ENCODE results near the gene CEACAM16.

The CEACAM16 gene

DNA sequence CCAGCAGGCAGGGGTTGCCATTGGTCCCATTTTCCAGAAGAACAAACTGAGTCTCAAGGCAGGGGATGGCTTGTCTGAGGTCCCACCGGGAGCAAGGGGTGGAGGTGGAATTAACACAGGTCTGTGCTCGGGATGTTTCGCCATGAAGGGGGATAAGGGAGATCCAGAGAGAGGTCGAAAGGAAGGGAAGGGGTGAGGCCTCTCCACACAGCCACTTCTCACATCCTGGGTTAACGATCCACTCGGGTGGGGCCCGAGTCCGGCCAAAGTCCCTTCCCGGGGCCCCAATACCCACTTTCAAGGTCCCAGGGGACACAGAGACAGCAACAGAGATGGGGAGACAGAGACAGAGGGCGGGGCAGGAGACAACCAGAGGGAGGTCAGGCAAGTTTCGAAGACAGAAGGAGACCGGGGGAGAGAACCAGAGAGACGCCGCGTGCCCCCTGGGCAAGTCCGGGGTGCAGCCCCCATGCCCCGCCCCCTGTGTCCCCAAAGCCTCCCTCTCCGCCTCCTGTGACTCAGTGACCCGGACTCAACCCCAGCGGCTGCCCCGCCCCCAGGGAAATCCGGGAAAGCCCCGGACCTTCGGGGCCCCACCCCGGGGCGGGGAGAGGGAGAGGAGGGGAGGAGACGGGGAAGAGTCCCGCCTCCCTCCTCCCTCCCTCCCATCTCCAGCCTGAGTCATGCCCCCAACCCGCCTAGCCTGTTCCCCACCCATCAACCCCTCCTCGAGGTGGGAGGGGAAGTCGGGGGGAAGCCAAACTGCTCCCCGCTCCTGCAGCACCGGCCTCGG is 48.2 kb downstream of the CEACAM16 start:
- ChIA-PET CTCF (no interaction called here), POLR2A (no interaction called here)
- DNase-seq (ENCODE audit: extremely low spot score) = peak; percentile 82
- TF ChIP-seq L3MBTL2 (conservative IDR thresholded peaks at IDR 0.05) (no peak), FOXM1 (IDR thresholded peaks at IDR 0.05; ENCODE audit: borderline replicate concordance) (no peak), CTBP1 (IDR thresholded peaks at IDR 0.05; ENCODE audit: borderline replicate concordance) (no peak), NFRKB (IDR thresholded peaks at IDR 0.05) (no peak), HDGF (IDR thresholded peaks at IDR 0.05; ENCODE audit: borderline replicate concordance) (no peak), SP1 (IDR thresholded peaks at IDR 0.05) (no peak), FOXA1 (IDR thresholded peaks at IDR 0.05) (no peak), LEF1 (IDR thresholded peaks at IDR 0.05; ENCODE audit: borderline replicate concordance) (no peak), TARDBP (IDR thresholded peaks at IDR 0.05) (no peak), SUZ12 (IDR thresholded peaks at IDR 0.05) (no peak), ELF4 (IDR thresholded peaks at IDR 0.05) (no peak), ARNT (IDR thresholded peaks at IDR 0.05) (no peak)
- TF ChIP-seq, protein P1, sequence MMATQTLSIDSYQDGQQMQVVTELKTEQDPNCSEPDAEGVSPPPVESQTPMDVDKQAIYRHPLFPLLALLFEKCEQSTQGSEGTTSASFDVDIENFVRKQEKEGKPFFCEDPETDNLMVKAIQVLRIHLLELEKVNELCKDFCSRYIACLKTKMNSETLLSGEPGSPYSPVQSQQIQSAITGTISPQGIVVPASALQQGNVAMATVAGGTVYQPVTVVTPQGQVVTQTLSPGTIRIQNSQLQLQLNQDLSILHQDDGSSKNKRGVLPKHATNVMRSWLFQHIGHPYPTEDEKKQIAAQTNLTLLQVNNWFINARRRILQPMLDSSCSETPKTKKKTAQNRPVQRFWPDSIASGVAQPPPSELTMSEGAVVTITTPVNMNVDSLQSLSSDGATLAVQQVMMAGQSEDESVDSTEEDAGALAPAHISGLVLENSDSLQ (IDR thresholded peaks at IDR 0.05) = no peak

DNA sequence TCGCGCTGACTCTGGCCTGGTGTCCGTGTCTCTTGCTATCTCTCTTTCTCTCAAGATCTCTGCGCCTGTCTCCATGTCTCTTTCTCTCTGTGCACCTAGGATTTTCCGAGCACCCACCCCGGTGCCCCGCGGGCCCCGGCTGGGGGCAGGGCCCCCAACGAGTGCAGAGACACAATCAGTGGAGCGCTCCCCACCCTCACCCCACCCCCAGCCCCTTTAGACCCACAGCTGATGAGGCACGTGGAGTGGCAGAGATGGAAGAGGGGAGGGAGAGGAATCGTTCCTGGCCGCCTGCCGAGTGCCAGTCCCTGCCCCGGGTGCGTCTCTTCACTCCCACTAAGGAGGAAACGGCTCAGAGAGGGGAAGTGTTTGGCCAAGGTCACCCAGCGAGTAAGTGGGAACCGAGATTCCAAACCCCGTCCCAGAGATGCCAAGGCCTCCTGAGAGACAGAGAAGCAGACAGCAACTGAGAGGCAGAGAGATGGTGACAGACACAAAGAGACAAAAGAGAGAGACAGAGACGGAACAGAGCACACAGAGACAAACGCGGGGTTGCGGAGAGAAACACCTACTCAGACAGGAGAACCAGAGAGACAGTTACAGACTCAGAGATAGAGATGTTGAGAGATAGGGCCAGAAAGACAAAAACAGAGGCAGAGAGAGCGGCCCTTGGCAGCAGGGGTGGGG is 48.9 kb downstream of the CEACAM16 start:
- TF ChIP-seq NFRKB (IDR thresholded peaks at IDR 0.05) (no peak), TARDBP (IDR thresholded peaks at IDR 0.05) (no peak), FOXK2 (IDR thresholded peaks at IDR 0.05) (no peak)
- ChIA-PET POLR2A (no interaction called here), CTCF (no interaction called here)
- DNase-seq (ENCODE audit: extremely low spot score) = peak; percentile 42

DNA sequence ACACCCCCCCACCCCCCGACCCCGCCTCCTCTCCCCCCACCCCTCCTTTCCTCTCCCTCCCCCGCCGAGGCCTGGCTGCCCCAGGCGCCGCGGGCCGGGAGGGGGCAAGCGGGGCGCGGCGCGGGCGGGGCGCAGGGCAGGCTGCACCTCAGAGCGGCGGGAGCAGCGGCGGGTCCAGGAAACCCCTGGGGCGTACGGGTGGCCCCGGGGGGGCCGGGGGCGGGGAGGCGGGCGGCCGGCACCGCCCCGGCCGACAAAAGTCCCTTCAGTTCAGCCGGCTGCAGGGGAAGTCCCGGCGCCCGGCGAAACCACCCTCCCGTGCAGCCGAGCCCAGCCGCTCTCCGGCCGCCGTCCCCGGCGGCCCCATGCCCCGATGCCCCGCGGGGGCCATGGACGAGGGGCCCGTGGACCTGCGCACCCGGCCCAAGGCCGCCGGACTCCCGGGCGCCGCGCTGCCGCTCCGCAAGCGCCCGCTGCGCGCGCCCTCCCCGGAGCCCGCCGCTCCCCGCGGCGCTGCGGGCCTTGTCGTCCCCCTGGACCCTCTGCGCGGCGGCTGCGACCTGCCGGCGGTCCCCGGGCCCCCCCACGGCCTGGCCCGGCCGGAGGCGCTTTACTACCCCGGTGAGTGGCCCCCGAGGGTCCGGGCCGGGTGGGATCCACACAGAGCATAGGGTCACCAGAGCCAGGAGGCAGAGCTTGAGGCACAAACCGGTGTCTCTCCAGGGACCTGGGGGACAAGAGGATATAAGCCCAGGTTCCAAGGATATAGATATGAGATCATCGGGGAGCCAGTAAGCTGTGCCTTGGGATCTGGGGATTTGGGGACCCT is 49.7 kb downstream of the CEACAM16 start, which contains the start of gene BCL3:
Gene BCL3, plus strand, starts transcription at position 283 of the 829 bp plus-strand sequence. Its CDS starts 83 bp downstream, at position 366.
- peak; percentile 46 for DNase-seq (ENCODE audit: extremely low spot score)
- POLR2A ChIA-PET = no interaction called here
- TF ChIP-seq ELF4 (IDR thresholded peaks at IDR 0.05) (no peak), ARNT (IDR thresholded peaks at IDR 0.05) (no peak), LEF1 (IDR thresholded peaks at IDR 0.05; ENCODE audit: borderline replicate concordance) (no peak), L3MBTL2 (conservative IDR thresholded peaks at IDR 0.05) (no peak), TARDBP (IDR thresholded peaks at IDR 0.05) (no peak), FOXA1 (IDR thresholded peaks at IDR 0.05) (no peak), NFRKB (IDR thresholded peaks at IDR 0.05) (no peak), SUZ12 (IDR thresholded peaks at IDR 0.05) (no peak), FOXK2 (IDR thresholded peaks at IDR 0.05) (no peak), ZNF384 (IDR thresholded peaks at IDR 0.05) (no peak)
- TF ChIP-seq, protein P1 (IDR thresholded peaks at IDR 0.05) = no peak
- CTCF ChIA-PET = interaction anchor here (1.1 kb wide), 1 partner anchor 25 kb away, joined by 4 read pairs; no protein-coding TSS in a partner anchor

DNA sequence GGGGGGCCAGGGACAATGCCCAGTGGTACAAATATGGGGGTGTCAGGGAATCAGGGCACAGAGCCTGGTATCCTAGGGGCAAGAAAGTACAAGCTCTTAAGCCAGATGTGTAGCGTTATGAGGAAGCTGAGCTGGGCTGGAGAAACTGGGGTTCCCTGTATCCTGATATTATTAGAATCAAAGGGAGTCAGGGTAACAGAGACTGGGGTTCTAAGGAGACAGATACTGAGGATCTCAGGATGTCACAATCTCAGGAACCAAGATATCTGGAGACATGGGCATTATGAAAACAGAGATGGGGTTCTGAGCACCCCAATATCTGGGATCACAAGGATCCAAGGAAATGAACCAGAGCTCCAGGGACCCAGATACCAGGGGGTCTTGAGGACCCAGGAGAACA is 50.3 kb downstream of the CEACAM16 start:
- no peak for DNase-seq (ENCODE audit: extremely low spot score)
- POLR2A ChIA-PET = no interaction called here
- TF ChIP-seq FOXK2 (IDR thresholded peaks at IDR 0.05) = no peak
- TF ChIP-seq ARNT (IDR thresholded peaks at IDR 0.05) = no peak
- no peak for TF ChIP-seq FOXM1 (IDR thresholded peaks at IDR 0.05; ENCODE audit: borderline replicate concordance)
- no peak for TF ChIP-seq HDGF (IDR thresholded peaks at IDR 0.05; ENCODE audit: borderline replicate concordance)
- no peak for TF ChIP-seq FOXA1 (IDR thresholded peaks at IDR 0.05)
- TF ChIP-seq CTBP1 (IDR thresholded peaks at IDR 0.05; ENCODE audit: borderline replicate concordance) = no peak
- TF ChIP-seq TARDBP (IDR thresholded peaks at IDR 0.05) = no peak
- no peak for TF ChIP-seq NFRKB (IDR thresholded peaks at IDR 0.05)
- TF ChIP-seq ZNF384 (IDR thresholded peaks at IDR 0.05) = no peak
- TF ChIP-seq, protein P1 (IDR thresholded peaks at IDR 0.05) = no peak
- no peak for TF ChIP-seq LEF1 (IDR thresholded peaks at IDR 0.05; ENCODE audit: borderline replicate concordance)
- TF ChIP-seq SP1 (IDR thresholded peaks at IDR 0.05) = no peak
- no peak for TF ChIP-seq BHLHE40 (IDR thresholded peaks at IDR 0.05; ENCODE audit: borderline replicate concordance)
- TF ChIP-seq SUZ12 (IDR thresholded peaks at IDR 0.05) = no peak
- no peak for TF ChIP-seq ELF4 (IDR thresholded peaks at IDR 0.05)
- TF ChIP-seq L3MBTL2 (conservative IDR thresholded peaks at IDR 0.05) = no peak
- CTCF ChIA-PET = interaction anchor here (1.1 kb wide), 1 partner anchor 26 kb away, joined by 4 read pairs; no protein-coding TSS in a partner anchor

DNA sequence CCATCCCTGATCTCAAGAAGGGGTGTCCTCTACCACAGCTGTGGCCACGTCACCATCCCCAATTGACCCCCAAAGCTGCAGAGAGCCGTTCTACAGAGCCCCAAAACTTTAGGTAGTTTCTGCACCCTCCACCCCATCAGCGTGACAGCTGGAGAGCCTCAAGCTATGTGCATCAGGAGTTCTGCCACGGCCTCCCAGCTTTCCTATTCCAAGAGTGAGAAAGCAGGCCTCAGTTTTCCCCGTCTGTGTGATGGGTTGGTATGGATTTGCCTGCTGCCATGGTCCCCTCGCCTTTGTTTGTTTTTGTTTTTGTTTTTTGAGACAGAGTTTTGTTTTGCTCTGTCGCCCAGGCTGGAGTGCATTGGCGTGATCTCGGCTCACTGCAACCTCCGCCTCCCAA is 51.0 kb downstream of the CEACAM16 start:
- ChIA-PET POLR2A (no interaction called here), CTCF (interaction anchor here (1.1 kb wide), 1 partner anchor 26 kb away, joined by 4 read pairs; no protein-coding TSS in a partner anchor)
- DNase-seq (ENCODE audit: extremely low spot score) = no peak
- TF ChIP-seq L3MBTL2 (conservative IDR thresholded peaks at IDR 0.05) (no peak), HDGF (IDR thresholded peaks at IDR 0.05; ENCODE audit: borderline replicate concordance) (no peak), FOXK2 (IDR thresholded peaks at IDR 0.05) (no peak)

Measured in HEK293T (cell line).